GM12878 (cell line): ENCODE results near the gene ANO3. TPM values are rescaled to one million over a fixed set of nuclear protein-coding genes. Genes with fewer than 3 reads are reported as not detected.

Source experiments
- ATAC-seq: fragments of 200-7000 bp; cut with Tn5 transposase; 3 replicates; pipeline ENCODE4 v1.9.1; 2020; ENCODE audit warnings: mild to moderate bottlenecking, moderate library complexity
- BruUV-seq: library from RNA; stranded (reverse); fragments of 400-500 nt; replicated peaks from 2 replicates; lab custom pipeline; 2021; lab: Mats Ljungman, UMichigan
- CTCF ChIA-PET: fragments of 300-600 bp; sonication (Branson Sonifier 250); formaldehyde crosslinking; extraction: SDS; loops from one replicate; lab custom pipeline; 2021; ENCODE audit warnings: inconsistent platforms; lab: Yijun Ruan, JAX
- POLR2A ChIA-PET: fragments of 350-600 bp; formaldehyde crosslinking; extraction: SDS; loops from one replicate; lab custom pipeline; 2021; ENCODE audit warnings: inconsistent platforms; lab: Charles Lee
- RAD21 ChIA-PET: fragments of 300-600 bp; sonication (Branson Sonifier 250); formaldehyde crosslinking; loops from one replicate; lab custom pipeline; 2023; ENCODE audit warnings: antibody characterized with exemption; ENCODE audit not compliant: unreplicated experiment; lab: Charles Lee
- SMC1A ChIA-PET: fragments of 300-600 bp; sonication (Branson Sonifier 250); formaldehyde crosslinking; loops from one replicate; lab custom pipeline; 2023; ENCODE audit not compliant: unreplicated experiment, uncharacterized antibody; lab: Charles Lee
- DNase-seq: peaks from one replicate; pipeline ENCODE4 v3.0.0-alpha.2; 2011; ENCODE audit warnings: low read depth, low spot score
- FAIRE-seq: peaks from 3 replicates; lab custom pipeline; 2011; peaks lifted over from hg19 to GRCh38; lab: Jason Lieb, UNC
- H2AFZ ChIP-seq: 2 replicates; pipeline ENCODE4 v1.6.0; 2011; ENCODE audit warnings: low read depth, low read length, control low read depth; ENCODE audit not compliant: control insufficient read depth
- H3K27ac ChIP-seq: 2 replicates; pipeline ENCODE4 v1.5.1; 2011; ENCODE audit warnings: control low read depth; ENCODE audit not compliant: control insufficient read depth, insufficient read depth
- H3K27me3 ChIP-seq, 2 experiments: replicated peaks in 1 of 2; 2 replicates each; pipeline versions ENCODE4 v1.6.0 to v1.6.1; 2011; ENCODE audit warnings: low read length in 1 of 2; ENCODE audit not compliant: control insufficient read depth in 2 of 2, insufficient read depth in 2 of 2
- H3K36me3 ChIP-seq, 2 experiments: 2 replicates each; pipeline ENCODE4 v1.5.1; 2011; ENCODE audit warnings: low read length in 1 of 2; ENCODE audit not compliant: control insufficient read depth in 2 of 2, insufficient read depth in 2 of 2
- H3K4me1 ChIP-seq: 2 replicates; pipeline ENCODE4 v1.6.1; 2011; ENCODE audit warnings: mild to moderate bottlenecking, low read length, moderate library complexity, mixed read lengths; ENCODE audit not compliant: control insufficient read depth, insufficient read depth
- H3K4me2 ChIP-seq: 2 replicates; pipeline ENCODE4 v1.6.0; 2011; ENCODE audit warnings: control low read depth; ENCODE audit not compliant: control insufficient read depth, insufficient read depth
- H3K4me3 ChIP-seq: fragments of 200-600 bp; sonication (generic); 2 replicates; pipeline ENCODE4 v1.5.1; 2016
- H3K79me2 ChIP-seq: 2 replicates; pipeline ENCODE4 v1.6.0; 2011; ENCODE audit warnings: low read length; ENCODE audit not compliant: control insufficient read depth, insufficient read depth
- H3K9ac ChIP-seq: 2 replicates; pipeline ENCODE4 v1.8.0; 2011; ENCODE audit warnings: low read length, control low read depth, mixed read lengths; ENCODE audit not compliant: control insufficient read depth, insufficient read depth
- H3K9me3 ChIP-seq: replicated peaks from 3 replicates; pipeline ENCODE4 v1.5.1; 2011; ENCODE audit warnings: mild to moderate bottlenecking, low read length; ENCODE audit not compliant: control insufficient read depth, insufficient read depth
- H4K20me1 ChIP-seq: 2 replicates; pipeline ENCODE4 v1.6.0; 2011; ENCODE audit not compliant: control insufficient read depth, insufficient read depth
- ASH2L ChIP-seq: fragments of 300-600, 200-600 bp; sonication (generic); IDR thresholded peaks from 2 replicates; pipeline ENCODE4 v1.6.1; 2017; ENCODE audit warnings: low read depth, mild to moderate bottlenecking, borderline replicate concordance
- ATF7 ChIP-seq: fragments of 450-650 bp; IDR thresholded peaks from 2 replicates; pipeline ENCODE4 v1.6.1; 2016; ENCODE audit warnings: low read depth, mild to moderate bottlenecking
- BACH1 ChIP-seq: fragments of 450-650 bp; IDR thresholded peaks from 2 replicates; pipeline ENCODE4 v1.6.1; 2017; ENCODE audit warnings: mild to moderate bottlenecking, borderline replicate concordance
- BHLHE40 ChIP-seq, 2 experiments: fragments of 450-650 bp in 1 of 2; IDR thresholded peaks; 2 replicates each; pipeline ENCODE4 v1.6.1; 2011 to 2017; ENCODE audit warnings: low read depth in 2 of 2, borderline replicate concordance in 1 of 2, improper control_type of control experiment in 1 of 2, low read length in 1 of 2, mild to moderate bottlenecking in 1 of 2
- CBFB ChIP-seq: IDR thresholded peaks from 2 replicates; pipeline ENCODE4 v1.6.1; 2016; ENCODE audit warnings: antibody characterized with exemption, low read depth
- CBX5 ChIP-seq: sonication (generic); IDR thresholded peaks from 2 replicates; pipeline ENCODE4 v1.6.1; 2016; ENCODE audit warnings: low read depth, moderate library complexity, mild to moderate bottlenecking, inconsistent platforms
- IRF4 ChIP-seq: IDR thresholded peaks from 2 replicates; pipeline ENCODE4 v1.6.1; 2011; ENCODE audit warnings: low read depth, low read length
- JUNB ChIP-seq: IDR thresholded peaks from 2 replicates; pipeline ENCODE4 v1.6.1; 2016; ENCODE audit warnings: antibody characterized with exemption, mild to moderate bottlenecking
- MEF2A ChIP-seq: IDR thresholded peaks from 2 replicates; pipeline ENCODE4 v1.6.1; 2011; ENCODE audit warnings: low read depth, mild to moderate bottlenecking, low read length, moderate library complexity; ENCODE audit not compliant: insufficient read depth
- MTA3 ChIP-seq: IDR thresholded peaks from 2 replicates; pipeline ENCODE4 v1.6.1; 2012; ENCODE audit warnings: low read length, inconsistent platforms, borderline replicate concordance
- MYC ChIP-seq: IDR thresholded peaks from 2 replicates; pipeline ENCODE4 v1.6.1; 2011; ENCODE audit warnings: mild to moderate bottlenecking, low read length, moderate library complexity, inconsistent platforms; ENCODE audit not compliant: insufficient read depth, insufficient replicate concordance, insufficient read length, severe bottlenecking
- NFYB ChIP-seq: IDR thresholded peaks from 2 replicates; pipeline ENCODE4 v1.6.1; 2011; ENCODE audit warnings: low read depth, mild to moderate bottlenecking, low read length, improper control_type of control experiment, moderate library complexity; ENCODE audit not compliant: insufficient read depth
- NR2C1 ChIP-seq: fragments of 450-650 bp; IDR thresholded peaks from 2 replicates; pipeline ENCODE4 v1.6.1; 2017; ENCODE audit warnings: antibody characterized with exemption, mild to moderate bottlenecking, moderate library complexity
- NR2F1 ChIP-seq: fragments of 450-650 bp; conservative IDR thresholded peaks from 2 replicates; pipeline ENCODE4 v1.6.1; 2017; ENCODE audit warnings: mild to moderate bottlenecking
- PAX8 ChIP-seq: fragments of 450-650 bp; IDR thresholded peaks from 2 replicates; pipeline ENCODE4 v1.6.1; 2017; ENCODE audit warnings: mild to moderate bottlenecking, moderate library complexity
- RAD51 ChIP-seq: fragments of 450-650 bp; IDR thresholded peaks from 2 replicates; pipeline ENCODE4 v1.6.1; 2016; ENCODE audit warnings: moderate library complexity, mild to moderate bottlenecking, inconsistent platforms
- RBBP5 ChIP-seq: fragments of 200-600 bp; sonication (generic); conservative IDR thresholded peaks from 2 replicates; pipeline ENCODE4 v1.6.1; 2016
- RELA ChIP-seq: fragments of 450-650 bp; IDR thresholded peaks from 2 replicates; pipeline ENCODE4 v1.8.0; 2014; ENCODE audit warnings: borderline replicate concordance; ENCODE audit not compliant: partially characterized antibody
- SREBF1 ChIP-seq: IDR thresholded peaks from 2 replicates; pipeline ENCODE4 v1.6.1; 2012; ENCODE audit warnings: mild to moderate bottlenecking, low read length
- TCF7 ChIP-seq: IDR thresholded peaks from 2 replicates; pipeline ENCODE4 v1.6.1; 2014; ENCODE audit warnings: antibody characterized with exemption, borderline replicate concordance
- ZNF274 ChIP-seq: IDR thresholded peaks from one replicate; pipeline ENCODE4 v1.8.0; 2011; ENCODE audit not compliant: insufficient read length, insufficient read depth
- ZZZ3 ChIP-seq: IDR thresholded peaks from 2 replicates; pipeline ENCODE4 v1.6.1; 2011; ENCODE audit warnings: low read depth; ENCODE audit not compliant: control insufficient read depth, insufficient read length
- WGBS: methylation state at CpG from one replicate; pipeline ENCODE4 v1.1.6; 2016; ENCODE audit warnings: low lambda C conversion rate; ENCODE audit not compliant: insufficient replicate concordance, insufficient coverage; ENCODE audit errors: missing lambda C conversion rate; 5-methylcytosine and 5-hydroxymethylcytosine counted together
- in situ Hi-C: fragments of 300-500 bp; cut with MboI; formaldehyde crosslinking; loops from 9 replicates; pipeline ENCODE4 v1.14.3; 2018; ENCODE audit warnings: mixed read lengths
- intact Hi-C: fragments of 100-400 bp; cut with micrococcal nuclease; formaldehyde crosslinking; loops from one replicate; pipeline ENCODE4 v1.14.2; 2022; ENCODE audit not compliant: unreplicated experiment
- polyA plus RNA-seq, 11 experiments: library from polyadenylated mRNA; depleted of rRNA in 4 of 11; unstranded in 6 of 11; stranded (reverse) in 5 of 11; fragments of >200 nt; fragmentation: Nextera tagmentation in 4 of 11; fragmentation: Illumina TruSeq in 1 of 11; extraction: Ambion mirVana in 4 of 11; extraction: Trizol in 1 of 11; gene quantifications; 1 replicate in 1 of 11; 2 replicates in 10 of 11; pipeline versions ENCODE4 v1.2.1 to v1.2.3, GENCODE V29; 2011 to 2016; ENCODE audit warnings: inconsistent platforms in 2 of 11, missing spikeins in 2 of 11, low read depth in 1 of 11
- total RNA-seq, 4 experiments: library from RNA; depleted of rRNA in 3 of 4; stranded (reverse); fragments of >200 nt in 3 of 4; fragmentation: Illumina TruSeq in 1 of 4; extraction: Trizol in 1 of 4; gene quantifications; 2 replicates each; pipeline versions ENCODE4 v1.2.1 to v1.2.3, GENCODE V29; 2013 to 2021
- TF ChIP-seq, protein P1 (sequence below): fragments of 450-650 bp; IDR thresholded peaks from 2 replicates; pipeline ENCODE4 v1.6.1; 2017; ENCODE audit warnings: mild to moderate bottlenecking, low read depth, inconsistent platforms; ENCODE audit not compliant: poor library complexity, severe bottlenecking

ANO3 gene
- total and polyA plus RNA-seq, 10 of the 15 experiments (the other 5 are each of a cell fraction or from before 2014, with no cell fraction given): 0.13 to 5.9 (median 0.44) TPM

- no peak for TF ChIP-seq MYC
- TF ChIP-seq CBX5: no peak
- TF ChIP-seq ZZZ3: no peak
- TF ChIP-seq BACH1: no peak
- no peak for TF ChIP-seq NFYB
- no peak for TF ChIP-seq PAX8
- TF ChIP-seq MEF2A: no peak
- no peak for TF ChIP-seq RAD51
- TF ChIP-seq, all 136 proteins: peak for 0
These were observed 146.8 kb downstream of the ANO3 start (continued) for GRCh38 chr11:26478710-26479109.

GRCh38 chr11:26480041-26480440 is 148.1 kb downstream of the ANO3 start:
- ChIA-PET SMC1A (interaction anchor here (0.6 to 1.4 kb wide), 5 partner anchors 10 to 816 kb away, joined by 3 to 4 read pairs (median 3); no protein-coding TSS in a partner anchor), RAD21 (no interaction called here), POLR2A (no interaction called here), CTCF (interaction anchor here (0.6 kb wide), 1 partner anchor 14 kb away, joined by 3 read pairs; no protein-coding TSS in a partner anchor)
- no peaks in the 10 kb centered on the region for H3K36me3 ChIP-seq
- intact Hi-C loops (no loop called here), in situ Hi-C loops (no loop called here)
- WGBS: 91% methylated on average over 3 of the region's 3 CpGs
- H3K27ac ChIP-seq: no peak overlapping the region
- H2AFZ ChIP-seq: no peak overlapping the region
- BruUV-seq: no TSS peak
- no peak for DNase-seq
- TF ChIP-seq CBFB (no peak), MTA3 (no peak), ATF7 (no peak), IRF4 (no peak), ZNF274 (no peak), NR2C1 (no peak), SREBF1 (no peak), RELA (no peak), NR2F1 (no peak), JUNB (no peak), RBBP5 (no peak), ASH2L (no peak), BHLHE40 (IDR thresholded peaks at IDR 0.05; ENCODE audit: borderline replicate concordance in 1 of 2, low read depth in 2 of 2, low read length in 1 of 2) (no peak), TCF7 (no peak)
- TF ChIP-seq, protein P1, sequence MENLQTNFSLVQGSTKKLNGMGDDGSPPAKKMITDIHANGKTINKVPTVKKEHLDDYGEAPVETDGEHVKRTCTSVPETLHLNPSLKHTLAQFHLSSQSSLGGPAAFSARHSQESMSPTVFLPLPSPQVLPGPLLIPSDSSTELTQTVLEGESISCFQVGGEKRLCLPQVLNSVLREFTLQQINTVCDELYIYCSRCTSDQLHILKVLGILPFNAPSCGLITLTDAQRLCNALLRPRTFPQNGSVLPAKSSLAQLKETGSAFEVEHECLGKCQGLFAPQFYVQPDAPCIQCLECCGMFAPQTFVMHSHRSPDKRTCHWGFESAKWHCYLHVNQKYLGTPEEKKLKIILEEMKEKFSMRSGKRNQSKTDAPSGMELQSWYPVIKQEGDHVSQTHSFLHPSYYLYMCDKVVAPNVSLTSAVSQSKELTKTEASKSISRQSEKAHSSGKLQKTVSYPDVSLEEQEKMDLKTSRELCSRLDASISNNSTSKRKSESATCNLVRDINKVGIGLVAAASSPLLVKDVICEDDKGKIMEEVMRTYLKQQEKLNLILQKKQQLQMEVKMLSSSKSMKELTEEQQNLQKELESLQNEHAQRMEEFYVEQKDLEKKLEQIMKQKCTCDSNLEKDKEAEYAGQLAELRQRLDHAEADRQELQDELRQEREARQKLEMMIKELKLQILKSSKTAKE: no peak
- no peak overlapping the region for H3K9ac ChIP-seq
- H3K4me1 ChIP-seq: no peaks in the 10 kb centered on the region
- ATAC-seq: no peak
- no peak overlapping the region for H3K4me2 ChIP-seq
- H3K4me3 ChIP-seq: no peak overlapping the region
- no peaks in the 10 kb centered on the region for H4K20me1 ChIP-seq
- H3K79me2 ChIP-seq: no peaks in the 10 kb centered on the region
- H3K9me3 ChIP-seq: no peaks in the 10 kb centered on the region; the same call in 2 of the 3 replicates
- H3K27me3 ChIP-seq: no peaks in the 10 kb centered on the region
- no peak for FAIRE-seq
